IMR-90 (cell line): ENCODE measurements around the gene GGNBP2. TPM values are rescaled to one million over a fixed set of nuclear protein-coding genes. Genes with fewer than 3 reads are reported as not detected.

Source experiments
- ATAC-seq: fragments of 200-7000 bp; cut with Tn5 transposase; 2 replicates; pipeline ENCODE4 v1.9.1; 2020; ENCODE audit warnings: low read depth, mild to moderate bottlenecking, moderate library complexity
- BruUV-seq: library from RNA; stranded (reverse); fragments of 400-500 nt; replicated peaks from 2 replicates; lab custom pipeline; 2021; lab: Mats Ljungman, UMichigan
- CTCF ChIA-PET: fragments of 300-600 bp; formaldehyde crosslinking; extraction: SDS; loops from one replicate; lab custom pipeline; 2021; ENCODE audit warnings: antibody characterized with exemption; lab: Yijun Ruan, JAX
- POLR2A ChIA-PET: fragments of 300-600 bp; sonication (Branson Sonifier 250); formaldehyde crosslinking; loops from one replicate; lab custom pipeline; 2022; ENCODE audit warnings: antibody characterized with exemption; ENCODE audit not compliant: unreplicated experiment; lab: Charles Lee
- DNase-seq: peaks from one replicate; pipeline ENCODE4 v3.0.0; 2013
- H2AFZ ChIP-seq: replicated peaks from 2 replicates; pipeline ENCODE3; 2013; ENCODE audit warnings: low read length, mild to moderate bottlenecking; ENCODE audit not compliant: poor library complexity
- H2AK5ac ChIP-seq: 2 replicates; pipeline ENCODE4 v1.6.1; 2013; ENCODE audit warnings: low read depth, low read length, inconsistent platforms
- H2AK9ac ChIP-seq: replicated peaks from 2 replicates; pipeline ENCODE3; 2013; ENCODE audit warnings: mild to moderate bottlenecking, low read depth, low read length, moderate library complexity; ENCODE audit not compliant: poor library complexity
- H2BK120ac ChIP-seq: 2 replicates; pipeline ENCODE4 v1.6.1; 2013; ENCODE audit warnings: low read depth, low read length, inconsistent platforms
- H2BK15ac ChIP-seq: 3 replicates; pipeline ENCODE4 v1.6.1; 2013; ENCODE audit warnings: low read depth, low read length, inconsistent platforms
- H2BK20ac ChIP-seq: 2 replicates; pipeline ENCODE4 v1.6.1; 2013; ENCODE audit warnings: low read depth, mild to moderate bottlenecking, inconsistent platforms, low read length, moderate library complexity
- H2BK5ac ChIP-seq: 2 replicates; pipeline ENCODE4 v1.6.1; 2013; ENCODE audit warnings: mild to moderate bottlenecking, low read depth, low read length, inconsistent platforms; ENCODE audit not compliant: poor library complexity, severe bottlenecking
- H3K14ac ChIP-seq: replicated peaks from 2 replicates; pipeline ENCODE4 v1.6.1; 2013; ENCODE audit warnings: low read depth, low read length, inconsistent platforms
- H3K18ac ChIP-seq: 2 replicates; pipeline ENCODE4 v1.6.1; 2013; ENCODE audit warnings: low read depth, low read length, control low read depth
- H3K23ac ChIP-seq: 2 replicates; pipeline ENCODE4 v1.6.1; 2013; ENCODE audit warnings: low read depth, low read length, inconsistent platforms
- H3K27ac ChIP-seq: 2 replicates; pipeline ENCODE4 v1.5.1; 2013; ENCODE audit warnings: mild to moderate bottlenecking, control low read depth, low read length; ENCODE audit not compliant: insufficient read depth
- H3K27me3 ChIP-seq: 2 replicates; pipeline ENCODE4 v1.6.1; 2013; ENCODE audit warnings: low read length; ENCODE audit not compliant: control insufficient read depth, insufficient read depth
- H3K36me3 ChIP-seq: 2 replicates; pipeline ENCODE4 v1.6.1; 2013; ENCODE audit warnings: low read length, mixed read lengths; ENCODE audit not compliant: control insufficient read depth, insufficient read depth
- H3K4ac ChIP-seq: 2 replicates; pipeline ENCODE4 v1.6.1; 2013; ENCODE audit warnings: low read depth, low read length, inconsistent platforms
- H3K4me1 ChIP-seq: 2 replicates; pipeline ENCODE4 v1.6.1; 2013; ENCODE audit warnings: low read length, mixed read lengths; ENCODE audit not compliant: control insufficient read depth, insufficient read depth
- H3K4me2 ChIP-seq: 2 replicates; pipeline ENCODE4 v1.6.1; 2013; ENCODE audit warnings: low read depth, mild to moderate bottlenecking, control low read depth, low read length, moderate library complexity
- H3K4me3 ChIP-seq: 2 replicates; pipeline ENCODE4 v1.5.1; 2013; ENCODE audit warnings: low read depth, mild to moderate bottlenecking, control low read depth, low read length, moderate library complexity; ENCODE audit not compliant: insufficient read depth
- H3K56ac ChIP-seq: 2 replicates; pipeline ENCODE4 v1.6.1; 2013; ENCODE audit warnings: low read length, inconsistent platforms; ENCODE audit not compliant: insufficient read depth; ENCODE audit errors: extremely low read depth
- H3K79me1 ChIP-seq, 2 experiments: 2 replicates each; pipeline ENCODE4 v1.6.1; 2013; ENCODE audit warnings: low read length in 2 of 2, inconsistent platforms in 1 of 2, low read depth in 1 of 2
- H3K9ac ChIP-seq: 2 replicates; pipeline ENCODE4 v1.6.1; 2013; ENCODE audit warnings: low read depth, low read length, control low read depth
- H3K9me1 ChIP-seq: 2 replicates; pipeline ENCODE4 v1.6.1; 2013; ENCODE audit warnings: low read length, inconsistent platforms; ENCODE audit not compliant: insufficient read depth
- H3K9me3 ChIP-seq: 2 replicates; pipeline ENCODE4 v1.6.1; 2013; ENCODE audit warnings: low read length; ENCODE audit not compliant: control insufficient read depth, insufficient read depth
- H4K20me1 ChIP-seq: 2 replicates; pipeline ENCODE4 v1.6.1; 2013; ENCODE audit warnings: low read length, inconsistent platforms; ENCODE audit not compliant: insufficient read depth
- H4K5ac ChIP-seq: 2 replicates; pipeline ENCODE4 v1.6.1; 2013; ENCODE audit warnings: mild to moderate bottlenecking, low read depth, low read length, control low read depth
- H4K8ac ChIP-seq, 2 experiments: 2 replicates each; pipeline ENCODE4 v1.6.1; 2013; ENCODE audit warnings: low read depth in 2 of 2, low read length in 2 of 2, control low read depth in 1 of 2, inconsistent platforms in 1 of 2
- H4K91ac ChIP-seq: 2 replicates; pipeline ENCODE4 v1.6.1; 2013; ENCODE audit warnings: low read depth, low read length, inconsistent platforms; ENCODE audit not compliant: insufficient read depth
- CEBPB ChIP-seq: IDR thresholded peaks from 2 replicates; pipeline ENCODE4 v1.6.1; 2012; ENCODE audit warnings: low read depth, low read length, improper control_type of control experiment
- CHD1 ChIP-seq: IDR thresholded peaks from 2 replicates; pipeline ENCODE4 v1.6.1; 2012; ENCODE audit warnings: low read depth, low read length, improper control_type of control experiment
- CTCF ChIP-seq: conservative IDR thresholded peaks from 2 replicates; pipeline ENCODE4 v1.5.1; 2012; ENCODE audit warnings: mild to moderate bottlenecking, low read depth, low read length, improper control_type of control experiment
- ELK1 ChIP-seq: fragments of 150-350 bp; IDR thresholded peaks from 2 replicates; pipeline ENCODE4 v1.6.1; 2016; ENCODE audit warnings: low read depth, mild to moderate bottlenecking, low read length, moderate library complexity, borderline replicate concordance
- FOS ChIP-seq: fragments of 150-350 bp; IDR thresholded peaks from 2 replicates; pipeline ENCODE4 v1.6.1; 2016; ENCODE audit warnings: low read depth, low read length
- MAFK ChIP-seq: IDR thresholded peaks from 2 replicates; pipeline ENCODE4 v1.6.1; 2012; ENCODE audit warnings: low read depth, low read length, improper control_type of control experiment
- MXI1 ChIP-seq: IDR thresholded peaks from 2 replicates; pipeline ENCODE4 v1.6.1; 2012; ENCODE audit warnings: low read depth, mild to moderate bottlenecking, low read length, moderate library complexity, borderline replicate concordance
- NFE2L2 ChIP-seq: fragments of 150-350 bp; IDR thresholded peaks from 2 replicates; pipeline ENCODE4 v1.6.1; 2016; ENCODE audit warnings: low read depth, mild to moderate bottlenecking, low read length
- RAD21 ChIP-seq: IDR thresholded peaks from 2 replicates; pipeline ENCODE4 v1.6.1; 2012; ENCODE audit warnings: low read length, improper control_type of control experiment
- RCOR1 ChIP-seq: IDR thresholded peaks from 2 replicates; pipeline ENCODE4 v1.6.1; 2012; ENCODE audit warnings: mild to moderate bottlenecking, low read length, improper control_type of control experiment; ENCODE audit not compliant: insufficient replicate concordance
- RFX5 ChIP-seq: IDR thresholded peaks from 2 replicates; pipeline ENCODE4 v1.8.0; 2012; ENCODE audit warnings: low read depth, mild to moderate bottlenecking, low read length, moderate library complexity
- WGBS, 2 experiments: methylation state at CpG; one replicate each; pipeline versions ENCODE4 v1.1.5 to v1.1.7; 2013; ENCODE audit warnings: missing lambda C conversion rate in 2 of 2; ENCODE audit not compliant: insufficient read length in 1 of 2; ENCODE audit errors: extremely low coverage in 2 of 2; 5-methylcytosine and 5-hydroxymethylcytosine counted together
- dilution Hi-C: fragments of 300-500 bp; cut with HindIII; formaldehyde crosslinking; loops from one replicate; pipeline ENCODE4 v1.14.3; 2018; ENCODE audit warnings: low sequenced_read_pairs; ENCODE audit not compliant: unreplicated experiment
- in situ Hi-C: fragments of 300-500 bp; cut with MboI; formaldehyde crosslinking; loops from 3 replicates; pipeline ENCODE4 v1.14.3; 2019; ENCODE audit warnings: low sequenced_read_pairs, inconsistent platforms, mixed read lengths
- intact Hi-C: fragments of 100-400 bp; cut with micrococcal nuclease; formaldehyde crosslinking; loops from 2 replicates; pipeline ENCODE4 v1.10.0; 2022
- polyA plus RNA-seq, 3 experiments: library from polyadenylated mRNA; depleted of rRNA; stranded (reverse); fragments of >200 nt; gene quantifications; 2 replicates each; pipeline ENCODE4 v1.2.3, GENCODE V29; 2012; ENCODE audit warnings: low replicate concordance in 1 of 3
- total RNA-seq: library from RNA; depleted of rRNA; stranded (reverse); fragments of >200 nt; gene quantifications from 2 replicates; pipeline ENCODE4 v1.2.3, GENCODE V29; 2012

Gene GGNBP2
- total and polyA plus RNA-seq, 2 of the 4 experiments (the other 2 are of a cell fraction): 40.7 to 56.2 TPM

GRCh38 chr17:36500745-36501225 is 43.9 kb upstream of the GGNBP2 start:
- Histone ChIP-seq H2AK5ac (no peak overlapping the region), H2BK5ac (no peak overlapping the region), H2BK120ac (no peak overlapping the region), H3K23ac (no peak overlapping the region), H3K27ac (no peak overlapping the region), H4K20me1 (no peaks in the 10 kb centered on the region), H4K5ac (no peak overlapping the region), H3K14ac (no peak overlapping the region), H2BK20ac (no peak overlapping the region), H2AK9ac (no peak overlapping the region), H3K56ac (no peak overlapping the region), H3K79me1 (no peaks in the 10 kb centered on the region), H2AFZ (no peak overlapping the region), H3K18ac (no peak overlapping the region), H3K4me2 (no peak overlapping the region), H3K27me3 (no peaks in the 10 kb centered on the region), H3K4ac (no peak overlapping the region), H4K8ac (no peak overlapping the region), H3K9me3 (no peaks in the 10 kb centered on the region), H3K4me1 (no peaks in the 10 kb centered on the region), H3K4me3 (no peak overlapping the region), H3K9me1 (no peaks in the 10 kb centered on the region), H3K9ac (no peak overlapping the region), H3K36me3 (peaks cover 56% of the 10 kb centered on the region), H4K91ac (no peak overlapping the region), H2BK15ac (no peak overlapping the region)
- no peak; the same call in 1 of the 2 replicates for ATAC-seq
- TF ChIP-seq NFE2L2 (no peak), ELK1 (no peak), FOS (no peak), CHD1 (no peak), MXI1 (no peak), MAFK (no peak), RFX5 (no peak), RCOR1 (no peak), CTCF (no peak), RAD21 (no peak), CEBPB (no peak)
- ChIA-PET CTCF (interaction anchor here (0.6 kb wide), 1 partner anchor 1127 kb away, joined by 5 read pairs; no protein-coding TSS in a partner anchor), POLR2A (no interaction called here)
- in situ Hi-C loops: no loop called here
- no peak for DNase-seq
- no CpG with 5 or more reads among the region's 15 CpGs for WGBS, 2 experiments
- dilution Hi-C loops: no loop called here
- intact Hi-C loops: no loop called here
- BruUV-seq: no TSS peak
